ENCODE data around the gene DCLK1. TPM values are rescaled to one million over a fixed set of nuclear protein-coding genes. Genes with fewer than 3 reads are reported as not detected.

DCLK1 gene
- total RNA-seq, 1 experiment from 2014 or later, result 36.2 TPM

- Histone ChIP-seq H3K79me1 (ENCODE audit: insufficient read depth, low read depth, low read length, poor library complexity, severe bottlenecking) (no peaks in the 10 kb centered on the region), H3K4ac (ENCODE audit: low read depth, low read length) (no peak overlapping the region), H2BK15ac (ENCODE audit: low read depth, low read length) (no peak overlapping the region), H4K8ac (replicated peaks; ENCODE audit: insufficient read length, low read depth, low read length) (no peak overlapping the region), H4K5ac (ENCODE audit: insufficient read length, low read depth, low read length) (no peak overlapping the region), H2AFZ (ENCODE audit: low read length) (no peak overlapping the region), H3K23me2 (ENCODE audit: insufficient read length, low read depth, low read length, poor library complexity, severe bottlenecking) (no peaks in the 10 kb centered on the region), H2AK5ac (ENCODE audit: insufficient read length, low read length) (no peak overlapping the region), H3K27me3 (ENCODE audit: insufficient read depth, low read length) (no peaks in the 10 kb centered on the region), H2BK12ac (ENCODE audit: insufficient read length, low read depth, low read length) (no peak overlapping the region), H4K20me1 (ENCODE audit: control insufficient read depth, insufficient read depth, insufficient read length) (no peaks in the 10 kb centered on the region), H3K79me2 (ENCODE audit: insufficient read depth, low read length) (no peaks in the 10 kb centered on the region), H3K4me2 (ENCODE audit: insufficient read depth, insufficient read length, low read length) (no peak overlapping the region), H3K14ac (ENCODE audit: insufficient read depth, low read length) (no peak overlapping the region), H3K4me1 (ENCODE audit: insufficient read depth, low read length) (peaks cover 2% of the 10 kb centered on the region; the same call in 1 of the 2 replicates), H2BK120ac (ENCODE audit: low read depth, low read length, poor library complexity, severe bottlenecking) (no peak overlapping the region), H3K27ac (ENCODE audit: insufficient read length, low read depth, low read length) (no peak overlapping the region), H3T11ph (ENCODE audit: low read length) (no peak overlapping the region), H2BK5ac (ENCODE audit: insufficient read length, low read length) (no peak overlapping the region), H3K56ac (ENCODE audit: insufficient read length, low read depth, low read length) (no peak overlapping the region), H3K23ac (ENCODE audit: insufficient read length, low read depth, low read length) (no peak overlapping the region), H3K9ac (ENCODE audit: extremely low read depth, insufficient read length, low read length) (no peak overlapping the region), H3K18ac (ENCODE audit: insufficient read length, low read depth, low read length) (no peak overlapping the region), H3K9me3 (ENCODE audit: control insufficient read depth, low read depth, low read length) (no peaks in the 10 kb centered on the region), H4K91ac (ENCODE audit: insufficient read length, low read depth, low read length) (no peak overlapping the region), H2BK20ac (ENCODE audit: low read depth, low read length, poor library complexity, severe bottlenecking) (no peak overlapping the region)
- H3K4me3 Mint-ChIP-seq, result no peak overlapping the region
- no peaks in the 10 kb centered on the region for H3K9me3 Mint-ChIP-seq
- H3K27me3 Mint-ChIP-seq (ENCODE audit: low read depth), result no peaks in the 10 kb centered on the region
- no CpG with 5 or more reads among the region's 1 CpG for WGBS (ENCODE audit: extremely low coverage, insufficient read length, low lambda C conversion rate)
- H3K36me3 Mint-ChIP-seq (ENCODE audit: insufficient read depth in 1 of 3, low read depth in 3 of 3), result no peaks in the 10 kb centered on the region; a peak in 3 of 7 replicates
- peaks cover 11 to 20% of the 10 kb centered on the region in 2 experiments for H3K4me1 Mint-ChIP-seq
- no peak overlapping the region for H3K27ac Mint-ChIP-seq
- no peak for TF ChIP-seq CTCF (conservative IDR thresholded peaks at IDR 0.05)
- DNase-seq, result no peak
Measured at GRCh38 chr13:35881360-35881759, 249.8 kb downstream of the DCLK1 start.
